ENCODE results near the gene CEP170. TPM values are rescaled to one million over a fixed set of nuclear protein-coding genes. Genes with fewer than 3 reads are reported as not detected.
"Not testable (repeated sequence)": the region's sequence is repeated elsewhere in the genome, so short reads cannot be mapped to it uniquely, and the experiment has no call there.

CEP170 gene
- total RNA-seq, 1 donor from 2014 or later = 47.6 TPM

DNA sequence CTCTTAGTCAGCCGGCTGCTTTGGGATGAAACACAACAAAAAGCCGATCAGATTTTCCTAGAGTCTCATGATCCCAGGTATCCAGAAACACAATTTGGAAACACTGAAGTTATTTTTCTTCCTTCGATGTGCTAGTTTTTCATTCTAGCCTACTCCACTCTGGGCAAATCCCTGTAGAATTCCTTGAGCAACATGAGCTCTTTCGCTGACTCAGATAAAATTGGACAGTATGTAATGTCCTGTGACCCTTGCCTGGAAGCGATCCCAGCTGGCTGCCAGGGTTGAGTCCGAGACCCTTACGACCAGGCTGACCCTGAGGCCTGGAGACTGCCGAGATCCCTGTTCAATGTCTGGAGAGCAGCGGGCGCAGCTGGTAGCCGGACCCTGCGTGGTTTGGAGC is 147.9 kb downstream of the CEP170 start:
- H3K27me3 Mint-ChIP-seq (ENCODE audit: insufficient read depth); H3K4me1 Mint-ChIP-seq (ENCODE audit: low read depth); H3K9me3 Mint-ChIP-seq; intact Hi-C loops (cut with micrococcal nuclease); DNase-seq (ENCODE audit: low spot score); H3K36me3 Mint-ChIP-seq (ENCODE audit: low read depth); H3K4me3 Mint-ChIP-seq; H3K27ac Mint-ChIP-seq: not testable (repeated sequence)

GRCh38 chr1:243105652-243106332 is 149.3 kb downstream of the CEP170 start:
- H3K9me3 Mint-ChIP-seq; H3K4me1 Mint-ChIP-seq (ENCODE audit: low read depth); intact Hi-C loops (cut with micrococcal nuclease); H3K36me3 Mint-ChIP-seq (ENCODE audit: low read depth); H3K27ac Mint-ChIP-seq; DNase-seq (ENCODE audit: low spot score); H3K4me3 Mint-ChIP-seq; H3K27me3 Mint-ChIP-seq (ENCODE audit: insufficient read depth): not testable (repeated sequence)

- H3K27ac Mint-ChIP-seq; intact Hi-C loops (cut with micrococcal nuclease); DNase-seq (ENCODE audit: low spot score); H3K9me3 Mint-ChIP-seq; H3K4me3 Mint-ChIP-seq; H3K27me3 Mint-ChIP-seq (ENCODE audit: insufficient read depth); H3K4me1 Mint-ChIP-seq (ENCODE audit: low read depth); H3K36me3 Mint-ChIP-seq (ENCODE audit: low read depth): not testable (repeated sequence)
Measured at GRCh38 chr1:243105104-243105503, 150.0 kb downstream of the CEP170 start.

DNA sequence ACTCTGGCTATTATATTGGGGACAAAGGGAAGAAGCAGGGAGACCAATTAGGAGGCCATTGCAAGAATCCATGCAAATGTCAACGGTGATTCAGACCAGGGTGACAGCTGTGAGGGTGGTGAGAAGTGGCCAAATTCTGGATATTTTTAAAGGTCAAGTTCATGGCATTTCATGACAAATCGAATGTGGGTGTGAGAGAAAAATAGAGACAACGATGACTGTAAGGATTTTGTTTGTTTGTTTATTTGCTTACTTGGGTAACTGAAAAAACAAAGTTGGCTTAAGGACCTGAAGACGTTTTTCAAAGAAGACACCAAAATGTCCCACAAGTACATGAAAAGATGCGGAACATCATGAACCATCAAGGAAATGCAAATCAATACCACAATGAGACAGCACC is 150.6 kb downstream of the CEP170 start:
- not testable (repeated sequence) for H3K36me3 Mint-ChIP-seq (ENCODE audit: low read depth); H3K4me1 Mint-ChIP-seq (ENCODE audit: low read depth); H3K27me3 Mint-ChIP-seq (ENCODE audit: insufficient read depth); H3K9me3 Mint-ChIP-seq; H3K4me3 Mint-ChIP-seq; H3K27ac Mint-ChIP-seq; DNase-seq (ENCODE audit: low spot score)
- intact Hi-C loops (cut with micrococcal nuclease) = loop anchor here (5.0 kb wide), 1 partner anchor 1348 kb away; the partner anchor contains the start of gene ADSS2

- H3K27me3 Mint-ChIP-seq (ENCODE audit: insufficient read depth) = not testable (repeated sequence)
- intact Hi-C loops (cut with micrococcal nuclease) = loop anchor here (1.0 to 5.0 kb wide), 2 partner anchors 154 to 1351 kb away; partner anchors contain the start of genes ADSS2 and CEP170
Measured at GRCh38 chr1:243101551-243102050, 153.5 kb downstream of the CEP170 start.

GRCh38 chr1:243087368-243087767 is 167.7 kb downstream of the CEP170 start:
- H3K27ac Mint-ChIP-seq; H3K9me3 Mint-ChIP-seq; H3K27me3 Mint-ChIP-seq (ENCODE audit: insufficient read depth); H3K4me3 Mint-ChIP-seq; H3K36me3 Mint-ChIP-seq (ENCODE audit: low read depth); DNase-seq (ENCODE audit: low spot score); H3K4me1 Mint-ChIP-seq (ENCODE audit: low read depth); intact Hi-C loops (cut with micrococcal nuclease): not testable (repeated sequence)

More at GRCh38 chr1:243101551-243102050, 153.5 kb downstream of the CEP170 start:
- H3K9me3 Mint-ChIP-seq; H3K4me1 Mint-ChIP-seq (ENCODE audit: low read depth); H3K36me3 Mint-ChIP-seq (ENCODE audit: low read depth): not testable (repeated sequence)
- DNase-seq (ENCODE audit: low spot score) = peak; percentile 75
- Mint-ChIP-seq H3K27ac (peak overlapping the region; percentile 87), H3K4me3 (peak overlapping the region; percentile 84)

Other genes starting within 250 kb of the CEP170 start
- gene SDCCAG8, start 760 bp upstream of the CEP170 start, total RNA-seq = 14.6 and 17.6 TPM in 2 replicates

All from activated T-helper 1 cell treated with anti-CD3 and anti-CD28 coated beads, Interleukin-12 subunit alpha, Interleukin-12 subunit beta, Interleukin-2, Interleukin-4 antibody, amounts not matched to agents 30 ng/mL and 10 ng/mL and 1 ng/mL, durations not matched to agents 14 hours and 24 hours and 36 hours (primary cell).